DOHH2 (cell line): ENCODE data around the gene DKKL1.
A peak's percentile ranks its signal among the peaks of the same experiment; 100 is the strongest.

Experiments
- H3F3A ChIP-seq: fragments of 200-600 bp; sonication (generic), shearing (Covaris generic); 2 replicates; pipeline ENCODE4 v1.6.0; 2016; ENCODE audit warnings: antibody characterized with exemption, mild to moderate bottlenecking; ENCODE audit not compliant: control insufficient read depth, insufficient read depth
- H3K27ac ChIP-seq: fragments of 200-600 bp; sonication (generic); 2 replicates; pipeline ENCODE4 v1.5.1; 2014; ENCODE audit warnings: low read depth, mild to moderate bottlenecking, low read length, moderate library complexity
- H3K27me3 ChIP-seq: fragments of 200-600 bp; sonication (generic); 2 replicates; pipeline ENCODE4 v1.6.1; 2014; ENCODE audit warnings: mild to moderate bottlenecking, low read length, mixed read lengths; ENCODE audit not compliant: control insufficient read depth
- H3K36me3 ChIP-seq: fragments of 200-600 bp; sonication (generic); 2 replicates; pipeline ENCODE4 v1.6.1; 2014; ENCODE audit warnings: mild to moderate bottlenecking, low read length, moderate library complexity, mixed read lengths; ENCODE audit not compliant: control insufficient read depth
- H3K4me1 ChIP-seq: fragments of 200-600 bp; sonication (generic); 2 replicates; pipeline ENCODE4 v1.6.1; 2014; ENCODE audit warnings: mild to moderate bottlenecking, low read length, mixed read lengths; ENCODE audit not compliant: control insufficient read depth
- H3K4me2 ChIP-seq: fragments of 200-600 bp; sonication (generic); 2 replicates; pipeline ENCODE4 v1.6.0; 2014; ENCODE audit warnings: mild to moderate bottlenecking, low read length, moderate library complexity
- H3K4me3 ChIP-seq: fragments of 200-600 bp; sonication (generic); 2 replicates; pipeline ENCODE4 v1.5.1; 2014; ENCODE audit warnings: mild to moderate bottlenecking, low read length, mixed read lengths
- H3K79me2 ChIP-seq: fragments of 200-600 bp; sonication (generic); 2 replicates; pipeline ENCODE4 v1.6.1; 2014; ENCODE audit warnings: mild to moderate bottlenecking, low read length, mixed read lengths; ENCODE audit not compliant: control insufficient read depth
- H3K9me2 ChIP-seq: fragments of 200-600 bp; sonication (generic); replicated peaks from 2 replicates; pipeline ENCODE4 v1.6.1; 2014; ENCODE audit warnings: mild to moderate bottlenecking, low read length, mixed read lengths; ENCODE audit not compliant: control insufficient read depth
- H3K9me3 ChIP-seq: fragments of 200-600 bp; sonication (generic); 2 replicates; pipeline ENCODE4 v1.6.1; 2014; ENCODE audit warnings: antibody characterized with exemption, low read length, mixed read lengths; ENCODE audit not compliant: control insufficient read depth, insufficient read depth
- H4K20me1 ChIP-seq: fragments of 200-600 bp; sonication (generic); 2 replicates; pipeline ENCODE4 v1.6.0; 2014; ENCODE audit warnings: low read depth, mild to moderate bottlenecking, antibody characterized with exemption, low read length, moderate library complexity; ENCODE audit not compliant: control insufficient read depth, insufficient read depth
- CTCF ChIP-seq: fragments of 200-600 bp; sonication (generic); IDR thresholded peaks from one replicate; pipeline ENCODE4 v1.5.1; 2014; ENCODE audit warnings: antibody characterized with exemption, mild to moderate bottlenecking, low read depth, low read length; ENCODE audit not compliant: poor library complexity, severe bottlenecking
- EZH2phosphoT487 ChIP-seq: fragments of 200-600 bp; sonication (generic); IDR thresholded peaks from 2 replicates; pipeline ENCODE4 v1.6.1; 2017; ENCODE audit warnings: borderline replicate concordance, mild to moderate bottlenecking, antibody characterized with exemption, low read length, moderate library complexity, mixed read lengths

DKKL1 gene

GRCh38 chr19:49340069-49340864, 23.4 kb upstream of the DKKL1 start:
- Histone ChIP-seq H3K36me3 (peaks cover 56% of the 10 kb centered on the region), H3K27ac (peak overlapping the region; percentile 88)
- TF ChIP-seq EZH2phosphoT487 (no peak), CTCF (no peak)

GRCh38 chr19:49340865-49341718, 22.6 kb upstream of the DKKL1 start:
- H4K20me1 ChIP-seq: peaks cover 11% of the 10 kb centered on the region; the same call in 1 of the 2 replicates
- H3K27ac ChIP-seq: peak overlapping the region; percentile 88
- peak overlapping the region; percentile 99 for H3K4me2 ChIP-seq
- no peaks in the 10 kb centered on the region for H3K9me2 ChIP-seq
- H3K4me3 ChIP-seq: peak overlapping the region; percentile 60
- peaks cover 35% of the 10 kb centered on the region for H3K79me2 ChIP-seq
- H3K4me1 ChIP-seq: peaks cover 58% of the 10 kb centered on the region
- no peaks in the 10 kb centered on the region for H3K27me3 ChIP-seq
- H3K9me3 ChIP-seq: no peaks in the 10 kb centered on the region
- TF ChIP-seq EZH2phosphoT487 (no peak), CTCF (no peak)
- H3F3A ChIP-seq: peaks cover 39% of the 10 kb centered on the region
- H3K36me3 ChIP-seq: peaks cover 48% of the 10 kb centered on the region

More at GRCh38 chr19:49340069-49340864, 23.4 kb upstream of the DKKL1 start:
- H4K20me1 ChIP-seq: peaks cover 11% of the 10 kb centered on the region; the same call in 1 of the 2 replicates
- peaks cover 47% of the 10 kb centered on the region for H3F3A ChIP-seq
- H3K9me3 ChIP-seq: no peaks in the 10 kb centered on the region
- H3K27me3 ChIP-seq: no peaks in the 10 kb centered on the region
- H3K9me2 ChIP-seq: no peaks in the 10 kb centered on the region
- peak overlapping the region; percentile 85 for H3K4me3 ChIP-seq
- peak overlapping the region; percentile 99 for H3K4me2 ChIP-seq
- peaks cover 43% of the 10 kb centered on the region for H3K79me2 ChIP-seq
- H3K4me1 ChIP-seq: peaks cover 58% of the 10 kb centered on the region

- H3K27me3 ChIP-seq: no peaks in the 10 kb centered on the region
- peaks cover 27% of the 10 kb centered on the region for H3F3A ChIP-seq
- TF ChIP-seq CTCF: no peak
- TF ChIP-seq EZH2phosphoT487: no peak
- H3K4me2 ChIP-seq: no peak overlapping the region
- H3K36me3 ChIP-seq: peaks cover 36% of the 10 kb centered on the region
- H3K9me3 ChIP-seq: no peaks in the 10 kb centered on the region
- peaks cover 48% of the 10 kb centered on the region for H3K4me1 ChIP-seq
- H3K79me2 ChIP-seq: peaks cover 22% of the 10 kb centered on the region
- H3K27ac ChIP-seq: no peak overlapping the region
- peaks cover 11% of the 10 kb centered on the region; the same call in 1 of the 2 replicates for H4K20me1 ChIP-seq
- no peaks in the 10 kb centered on the region for H3K9me2 ChIP-seq
- H3K4me3 ChIP-seq: no peak overlapping the region
Measured at GRCh38 chr19:49342291-49342721, 21.4 kb upstream of the DKKL1 start.
